Osteocyte (in vitro differentiated cells): ENCODE measurements around the gene KIF5C. TPM values are rescaled to one million over a fixed set of nuclear protein-coding genes. Genes with fewer than 3 reads are reported as not detected.
"Not testable (repeated sequence)": the region's sequence is repeated elsewhere in the genome, so short reads cannot be mapped to it uniquely, and the experiment has no call there.

Source experiments
- DNase-seq: peaks from one replicate; pipeline ENCODE4 v3.0.0; 2021; ENCODE audit warnings: mixed read lengths; ENCODE audit not compliant: unreplicated experiment; ENCODE audit errors: extremely low spot score
- H3K27ac Mint-ChIP-seq: one replicate; pipeline ENCODE4 v1.8.0; 2021; ENCODE audit warnings: mild to moderate bottlenecking, mixed read lengths; ENCODE audit not compliant: unreplicated experiment
- H3K27me3 Mint-ChIP-seq: one replicate; pipeline ENCODE4 v1.8.0; 2021; ENCODE audit warnings: mixed read lengths; ENCODE audit not compliant: unreplicated experiment
- H3K36me3 Mint-ChIP-seq: one replicate; pipeline ENCODE4 v1.8.0; 2021; ENCODE audit warnings: mixed read lengths; ENCODE audit not compliant: unreplicated experiment
- H3K4me1 Mint-ChIP-seq: one replicate; pipeline ENCODE4 v1.8.0; 2021; ENCODE audit warnings: mixed read lengths; ENCODE audit not compliant: unreplicated experiment
- H3K4me3 Mint-ChIP-seq: one replicate; pipeline ENCODE4 v1.8.0; 2021; ENCODE audit warnings: mild to moderate bottlenecking, moderate library complexity, mixed read lengths; ENCODE audit not compliant: unreplicated experiment
- H3K9me3 Mint-ChIP-seq: one replicate; pipeline ENCODE4 v1.8.0; 2021; ENCODE audit warnings: mixed read lengths; ENCODE audit not compliant: unreplicated experiment
- CTCF ChIP-seq: fragments of 200-600 bp; sonication (generic); IDR thresholded peaks from 2 replicates; pipeline ENCODE4 v1.5.0; 2021; ENCODE audit warnings: antibody characterized with exemption, mild to moderate bottlenecking, moderate library complexity
- total RNA-seq: library from RNA; stranded (reverse); gene quantifications from 2 replicates; pipeline ENCODE4 v1.2.1, GENCODE V29; 2021

The KIF5C gene
- total RNA-seq, 1 donor from 2014 or later: 10.2 TPM

GRCh38 chr2:148842050-148842449, 33.0 kb upstream of the KIF5C start:
- no peaks in the 10 kb centered on the region for H3K36me3 Mint-ChIP-seq
- peaks cover 12% of the 10 kb centered on the region for H3K27me3 Mint-ChIP-seq
- no peak overlapping the region for H3K4me3 Mint-ChIP-seq
- no peak overlapping the region for H3K27ac Mint-ChIP-seq
- TF ChIP-seq CTCF: no peak
- no peaks in the 10 kb centered on the region for H3K4me1 Mint-ChIP-seq
- no peak for DNase-seq
- peaks cover 4% of the 10 kb centered on the region for H3K9me3 Mint-ChIP-seq

- H3K9me3 Mint-ChIP-seq: peaks cover 10% of the 10 kb centered on the region
- H3K4me3 Mint-ChIP-seq: no peak overlapping the region
- peaks cover 39% of the 10 kb centered on the region for H3K27me3 Mint-ChIP-seq
- no peaks in the 10 kb centered on the region for H3K36me3 Mint-ChIP-seq
- no peaks in the 10 kb centered on the region for H3K4me1 Mint-ChIP-seq
- no peak overlapping the region for H3K27ac Mint-ChIP-seq
- no peak for DNase-seq
- TF ChIP-seq CTCF: no peak
These were observed 26.9 kb upstream of the KIF5C start for GRCh38 chr2:148848146-148848545.

DNA sequence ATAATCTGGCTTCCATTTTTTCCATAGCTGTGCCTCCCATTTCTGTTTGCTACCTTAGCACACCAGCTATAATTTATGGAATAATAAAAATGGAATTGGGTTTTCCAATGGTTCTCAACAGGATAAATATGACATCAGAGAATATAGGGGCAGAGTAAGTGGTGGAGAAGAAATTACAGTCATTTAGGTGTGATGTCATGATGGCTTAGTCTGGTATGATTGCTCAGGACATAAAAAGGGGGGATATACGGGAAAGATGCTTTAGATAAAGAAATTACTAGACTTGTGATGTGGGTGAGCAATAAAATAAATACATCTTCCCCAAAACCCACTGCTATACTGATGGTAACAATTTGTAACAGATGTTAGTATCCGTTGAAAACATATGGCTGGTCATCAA, 21.6 kb upstream of the KIF5C start:
- H3K36me3 Mint-ChIP-seq: no peaks in the 10 kb centered on the region
- no peaks in the 10 kb centered on the region for H3K4me1 Mint-ChIP-seq
- peaks cover 46% of the 10 kb centered on the region for H3K27me3 Mint-ChIP-seq
- DNase-seq: no peak
- H3K4me3 Mint-ChIP-seq: no peak overlapping the region
- H3K9me3 Mint-ChIP-seq: peaks cover 2% of the 10 kb centered on the region
- TF ChIP-seq CTCF: no peak
- no peak overlapping the region for H3K27ac Mint-ChIP-seq

DNA sequence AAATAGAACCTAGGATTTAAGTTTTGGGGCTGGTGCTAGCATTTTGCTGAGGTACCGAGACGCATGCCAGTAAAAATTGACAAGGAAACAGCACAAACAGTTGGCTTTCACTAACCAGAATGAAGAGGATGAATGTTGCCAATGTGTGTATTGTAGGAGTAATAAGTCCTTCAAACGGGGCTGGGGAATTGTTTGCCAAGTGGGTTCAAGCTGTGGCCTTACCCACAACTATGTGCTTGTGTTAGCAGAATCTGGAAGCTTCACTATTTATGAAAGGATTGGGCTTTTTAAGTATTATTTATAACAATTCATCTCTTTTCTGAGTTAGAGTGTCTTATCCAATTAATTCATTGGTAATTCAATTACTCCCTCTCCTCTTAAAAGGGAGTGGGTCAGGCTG, 15.0 kb upstream of the KIF5C start:
- Mint-ChIP-seq H3K4me1 (no peaks in the 10 kb centered on the region), H3K4me3 (no peak overlapping the region), H3K27ac (no peak overlapping the region), H3K9me3 (no peaks in the 10 kb centered on the region), H3K36me3 (no peaks in the 10 kb centered on the region), H3K27me3 (peaks cover 46% of the 10 kb centered on the region)
- no peak for TF ChIP-seq CTCF
- no peak for DNase-seq

GRCh38 chr2:148861367-148861766, 13.7 kb upstream of the KIF5C start:
- Mint-ChIP-seq H3K4me3 (no peak overlapping the region), H3K9me3 (no peaks in the 10 kb centered on the region), H3K4me1 (no peaks in the 10 kb centered on the region), H3K36me3 (no peaks in the 10 kb centered on the region), H3K27me3 (peaks cover 53% of the 10 kb centered on the region), H3K27ac (no peak overlapping the region)
- TF ChIP-seq CTCF: no peak
- DNase-seq: no peak

DNA sequence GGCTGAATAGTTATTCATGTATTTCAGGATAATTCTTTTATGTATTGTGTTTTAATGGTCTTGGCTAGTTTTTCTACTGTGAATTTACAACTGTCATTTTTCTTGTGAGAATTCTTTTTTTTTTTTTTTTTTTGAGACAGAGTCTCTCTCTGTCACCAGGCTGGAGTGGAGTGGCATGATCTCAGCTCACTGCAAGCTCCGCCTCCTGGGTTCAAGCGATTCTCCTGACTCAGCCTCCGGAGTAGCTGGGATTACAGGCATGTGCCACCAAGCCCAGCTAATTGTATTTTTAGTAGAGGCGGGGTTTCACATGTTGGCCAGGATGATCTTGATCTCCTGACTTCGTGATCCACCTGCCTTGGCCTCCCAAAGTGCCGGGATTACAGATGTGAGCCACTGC, 12.5 kb upstream of the KIF5C start:
- peaks cover 49% of the 10 kb centered on the region for H3K27me3 Mint-ChIP-seq

More for the DNA sequence above, 12.5 kb upstream of the KIF5C start:
- H3K9me3 Mint-ChIP-seq, DNase-seq, H3K4me1 Mint-ChIP-seq, H3K27ac Mint-ChIP-seq, H3K4me3 Mint-ChIP-seq, H3K36me3 Mint-ChIP-seq: not testable (repeated sequence)
